ENCODE results near the gene EIF3I.
"Not testable (repeated sequence)": the region's sequence is repeated elsewhere in the genome, so short reads cannot be mapped to it uniquely, and the experiment has no call there.

EIF3I gene

DNA sequence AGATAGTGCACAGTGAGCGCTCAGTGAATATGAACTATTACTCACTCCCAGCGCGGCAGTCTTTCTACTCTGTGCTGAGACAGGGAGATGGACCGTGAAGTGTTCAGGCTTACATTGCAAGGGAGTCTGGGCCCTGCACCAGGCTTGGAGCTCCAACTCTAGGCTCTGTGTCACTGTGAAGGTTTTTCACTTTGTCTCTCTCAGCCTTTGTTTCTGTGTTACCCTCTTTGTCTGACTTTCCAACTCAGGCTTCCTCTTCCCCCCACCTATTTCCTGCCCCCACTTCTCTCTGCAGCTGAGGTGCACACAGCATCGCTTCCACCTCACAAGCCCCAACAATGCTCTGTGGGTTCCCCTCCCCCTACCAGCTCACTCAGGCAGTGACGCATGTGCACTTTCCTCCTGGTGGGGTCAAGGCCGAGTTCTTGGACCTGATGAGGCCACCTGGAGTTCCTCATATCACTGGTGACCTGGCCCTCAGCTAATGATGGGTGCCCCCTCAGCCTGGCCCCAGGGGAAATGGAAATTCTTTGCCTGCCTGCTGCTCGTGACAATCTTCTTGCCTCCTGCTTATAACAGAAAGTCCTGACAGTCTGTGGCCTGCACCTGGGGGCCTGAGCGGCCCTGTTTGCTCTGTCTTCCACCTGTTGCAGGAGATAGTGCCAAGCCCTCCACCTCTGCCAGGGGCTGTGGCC, 27.8 kb downstream of the EIF3I start:
- DNase-seq (ENCODE audit: extremely low spot score): no peak
- TF ChIP-seq LEF1 (IDR thresholded peaks at IDR 0.05; ENCODE audit: borderline replicate concordance): no peak
- ChIA-PET CTCF (no interaction called here), POLR2A (interaction anchor here (1.1 kb wide), 1 partner anchor 34 kb away, joined by 3 read pairs; no protein-coding TSS in a partner anchor)

DNA sequence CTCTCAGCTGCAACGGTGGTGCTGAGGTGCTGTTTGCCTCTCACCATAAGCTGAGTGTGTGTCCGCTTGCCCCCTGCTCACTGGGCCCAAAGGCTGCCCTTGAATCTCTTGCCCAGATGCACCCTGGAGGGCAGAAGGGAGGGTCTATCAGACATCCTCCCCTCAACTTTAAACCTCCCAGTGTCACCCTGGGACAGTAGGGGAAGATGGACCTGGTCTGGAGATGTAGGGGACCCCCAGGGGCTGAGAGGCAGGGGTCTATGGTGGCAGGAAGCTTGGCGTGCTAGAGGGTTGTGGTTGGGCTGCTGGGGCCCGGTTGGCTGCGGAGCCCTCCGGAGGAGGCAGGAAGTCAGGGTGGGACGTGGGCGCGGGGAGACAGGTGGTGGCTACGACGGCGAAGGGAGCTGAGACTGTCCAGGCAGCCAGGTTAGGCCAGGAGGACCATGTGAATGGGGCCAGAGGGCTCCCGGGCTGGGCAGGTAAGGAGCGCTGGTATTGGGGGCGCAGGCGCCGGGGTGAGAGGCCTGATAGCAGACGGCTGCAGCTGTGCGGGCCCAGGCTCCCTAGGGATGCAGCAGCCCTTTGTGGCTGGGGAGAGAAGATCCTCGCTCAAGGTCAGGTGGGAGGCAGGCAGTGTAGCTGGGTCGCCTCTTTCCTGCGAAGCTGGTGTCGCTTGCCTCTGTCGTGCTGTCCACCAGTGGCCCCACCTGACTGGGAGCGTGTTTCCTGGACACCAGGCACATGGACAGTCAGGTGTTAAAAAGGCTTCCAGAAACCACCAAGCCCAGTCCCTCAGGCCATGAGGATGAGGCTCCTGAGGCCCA, 28.9 kb downstream of the EIF3I start, which contains the start of gene LCK:
Gene LCK, plus strand, starts transcription at position 373 of the 824 bp plus-strand sequence. CDS start 23,065 bp downstream, outside the sequence.
- CTCF ChIA-PET: no interaction called here
- no peak for TF ChIP-seq ELF4 (IDR thresholded peaks at IDR 0.05)
- TF ChIP-seq TARDBP (IDR thresholded peaks at IDR 0.05): no peak
- TF ChIP-seq ARNT (IDR thresholded peaks at IDR 0.05): no peak
- TF ChIP-seq CTBP1 (IDR thresholded peaks at IDR 0.05; ENCODE audit: borderline replicate concordance): no peak
- no peak for TF ChIP-seq BHLHE40 (IDR thresholded peaks at IDR 0.05; ENCODE audit: borderline replicate concordance)
- TF ChIP-seq, protein P1, sequence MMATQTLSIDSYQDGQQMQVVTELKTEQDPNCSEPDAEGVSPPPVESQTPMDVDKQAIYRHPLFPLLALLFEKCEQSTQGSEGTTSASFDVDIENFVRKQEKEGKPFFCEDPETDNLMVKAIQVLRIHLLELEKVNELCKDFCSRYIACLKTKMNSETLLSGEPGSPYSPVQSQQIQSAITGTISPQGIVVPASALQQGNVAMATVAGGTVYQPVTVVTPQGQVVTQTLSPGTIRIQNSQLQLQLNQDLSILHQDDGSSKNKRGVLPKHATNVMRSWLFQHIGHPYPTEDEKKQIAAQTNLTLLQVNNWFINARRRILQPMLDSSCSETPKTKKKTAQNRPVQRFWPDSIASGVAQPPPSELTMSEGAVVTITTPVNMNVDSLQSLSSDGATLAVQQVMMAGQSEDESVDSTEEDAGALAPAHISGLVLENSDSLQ (IDR thresholded peaks at IDR 0.05): no peak
- TF ChIP-seq HDGF (IDR thresholded peaks at IDR 0.05; ENCODE audit: borderline replicate concordance): no peak
- no peak for TF ChIP-seq SUZ12 (IDR thresholded peaks at IDR 0.05)
- no peak for TF ChIP-seq NFRKB (IDR thresholded peaks at IDR 0.05)
- no peak for TF ChIP-seq FOXM1 (IDR thresholded peaks at IDR 0.05; ENCODE audit: borderline replicate concordance)
- TF ChIP-seq L3MBTL2 (conservative IDR thresholded peaks at IDR 0.05): no peak
- no peak for TF ChIP-seq ZNF384 (IDR thresholded peaks at IDR 0.05)
- no peak for TF ChIP-seq FOXK2 (IDR thresholded peaks at IDR 0.05)
- TF ChIP-seq SP1 (IDR thresholded peaks at IDR 0.05): no peak
- TF ChIP-seq LEF1 (IDR thresholded peaks at IDR 0.05; ENCODE audit: borderline replicate concordance): no peak
- no peak for TF ChIP-seq FOXA1 (IDR thresholded peaks at IDR 0.05)
- no peak for DNase-seq (ENCODE audit: extremely low spot score)
- POLR2A ChIA-PET: interaction anchor here (1.1 kb wide), 1 partner anchor 35 kb away, joined by 3 read pairs; no protein-coding TSS in a partner anchor

DNA sequence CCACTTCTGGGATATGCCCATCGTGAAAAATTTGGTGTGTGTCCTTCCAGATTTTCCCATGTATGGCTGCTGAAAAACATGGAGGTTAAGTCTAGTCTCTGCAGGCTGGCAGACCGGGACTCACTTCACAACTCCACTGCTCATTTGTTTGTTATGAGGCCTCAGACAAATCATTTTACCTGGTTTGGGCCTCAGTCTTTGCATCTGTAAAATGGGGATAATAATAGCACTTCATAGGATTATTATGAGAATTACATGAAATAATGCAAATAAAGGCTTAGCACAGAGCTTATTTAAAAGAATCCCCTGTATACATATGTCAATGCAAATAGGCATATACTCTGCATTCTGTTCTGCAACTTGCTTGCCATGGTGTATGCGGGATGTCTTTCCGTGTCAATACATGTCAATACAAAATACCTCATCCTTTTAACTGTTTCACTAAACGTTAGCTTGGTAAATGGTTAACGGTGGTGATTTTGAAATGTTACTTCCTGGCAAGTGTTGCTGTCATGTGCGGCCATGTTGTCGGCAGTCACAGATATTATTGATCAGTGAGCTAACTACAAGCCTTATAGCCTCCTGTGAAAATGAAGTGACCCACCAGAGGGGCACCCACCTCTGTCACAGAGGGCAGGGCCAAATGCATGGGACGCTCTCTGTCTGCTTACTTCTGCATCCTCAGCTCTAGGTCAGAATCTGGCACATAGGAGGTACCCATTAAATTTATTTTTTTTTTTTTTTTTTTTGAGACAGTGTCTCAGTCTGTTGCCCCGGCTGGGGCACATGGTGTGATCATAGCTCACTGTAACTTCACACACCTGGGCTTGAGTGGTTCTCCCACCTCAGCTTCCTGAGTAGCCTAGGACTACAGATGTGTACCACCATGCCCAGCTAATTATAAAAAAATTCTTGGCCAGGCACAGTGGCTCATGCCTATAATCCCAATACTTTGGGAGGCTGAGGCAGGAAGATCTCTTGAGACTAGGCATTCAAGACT, 33.2 kb downstream of the EIF3I start:
- POLR2A ChIA-PET: interaction anchor here (1.3 kb wide), 1 partner anchor 36 kb away, joined by 5 read pairs; the partner anchor contains the start of gene HDAC1
- no peak for DNase-seq (ENCODE audit: extremely low spot score)
- no peak for TF ChIP-seq FOXM1 (IDR thresholded peaks at IDR 0.05; ENCODE audit: borderline replicate concordance)
- no peak for TF ChIP-seq NFRKB (IDR thresholded peaks at IDR 0.05)
- no peak for TF ChIP-seq TARDBP (IDR thresholded peaks at IDR 0.05)
- no peak for TF ChIP-seq FOXA1 (IDR thresholded peaks at IDR 0.05)
- TF ChIP-seq FOXK2 (IDR thresholded peaks at IDR 0.05): no peak
- no peak for TF ChIP-seq ZNF384 (IDR thresholded peaks at IDR 0.05)
- no peak for TF ChIP-seq ARNT (IDR thresholded peaks at IDR 0.05)
- no peak for TF ChIP-seq L3MBTL2 (conservative IDR thresholded peaks at IDR 0.05)
- TF ChIP-seq SP1 (IDR thresholded peaks at IDR 0.05): no peak
- no peak for TF ChIP-seq LEF1 (IDR thresholded peaks at IDR 0.05; ENCODE audit: borderline replicate concordance)
- no peak for TF ChIP-seq SUZ12 (IDR thresholded peaks at IDR 0.05)
- TF ChIP-seq ELF4 (IDR thresholded peaks at IDR 0.05): no peak
- TF ChIP-seq HDGF (IDR thresholded peaks at IDR 0.05; ENCODE audit: borderline replicate concordance): no peak
- CTCF ChIA-PET: no interaction called here

DNA sequence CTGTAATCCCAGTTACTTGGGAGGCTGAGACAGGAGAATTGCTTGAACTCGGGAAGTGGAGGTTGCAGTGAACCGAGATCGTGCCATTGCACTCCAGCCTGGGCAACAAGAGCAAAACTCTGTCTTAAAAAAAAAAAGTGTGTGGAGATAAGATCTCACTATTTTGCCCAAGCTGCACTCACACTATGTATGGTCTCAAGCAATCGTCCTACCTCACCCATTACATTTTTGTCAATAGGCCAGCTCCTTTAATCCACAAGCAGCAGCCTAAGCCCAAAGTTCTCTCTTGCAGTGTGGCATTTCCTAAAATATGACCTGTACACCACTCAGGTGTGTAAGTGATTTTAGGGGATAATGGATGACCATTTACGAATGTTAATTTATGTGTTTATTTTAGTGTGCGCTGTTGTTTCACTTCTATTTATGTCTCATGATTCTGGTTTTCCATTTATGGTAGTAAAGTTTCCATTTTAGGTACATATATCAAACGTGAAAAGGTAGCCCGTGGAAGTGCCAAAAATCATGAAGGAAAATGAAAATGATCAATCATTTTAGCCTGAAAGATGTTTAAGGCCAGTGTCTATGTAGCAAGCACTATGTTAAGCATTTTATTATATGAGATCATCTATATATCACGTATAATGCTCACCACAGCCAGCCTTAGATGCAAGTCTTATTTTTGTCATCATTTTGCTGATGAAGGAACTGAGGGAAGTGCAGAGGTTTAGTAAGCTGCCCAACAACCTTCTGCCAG, 34.4 kb downstream of the EIF3I start:
- POLR2A ChIA-PET: interaction anchor here (1.3 kb wide), 1 partner anchor 34 kb away, joined by 5 read pairs; the partner anchor contains the start of gene HDAC1
- TF ChIP-seq BHLHE40 (IDR thresholded peaks at IDR 0.05; ENCODE audit: borderline replicate concordance) (no peak), NFRKB (IDR thresholded peaks at IDR 0.05) (no peak), TARDBP (IDR thresholded peaks at IDR 0.05) (no peak), ZNF384 (IDR thresholded peaks at IDR 0.05) (no peak), HDGF (IDR thresholded peaks at IDR 0.05; ENCODE audit: borderline replicate concordance) (no peak), CTBP1 (IDR thresholded peaks at IDR 0.05; ENCODE audit: borderline replicate concordance) (no peak), SUZ12 (IDR thresholded peaks at IDR 0.05) (no peak), SP1 (IDR thresholded peaks at IDR 0.05) (no peak), FOXA1 (IDR thresholded peaks at IDR 0.05) (no peak), ELF4 (IDR thresholded peaks at IDR 0.05) (no peak)
- CTCF ChIA-PET: interaction anchor here (1.0 kb wide), 1 partner anchor 24 kb away, joined by 4 read pairs; no protein-coding TSS in a partner anchor
- DNase-seq (ENCODE audit: extremely low spot score): no peak

DNA sequence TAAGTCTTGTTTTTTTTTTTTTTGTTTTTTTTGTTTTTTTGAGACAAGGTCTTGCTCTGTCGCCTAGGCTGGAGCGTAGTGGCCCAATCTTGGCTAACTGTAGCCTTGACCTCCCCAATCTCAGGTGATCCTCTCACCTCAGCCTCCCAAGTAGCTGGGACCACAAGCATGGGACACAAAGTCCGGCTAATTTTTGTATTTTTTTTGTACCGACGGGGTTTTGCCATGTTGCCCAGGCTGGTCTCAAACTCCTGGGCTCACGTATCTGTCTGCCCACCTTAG, 35.0 kb downstream of the EIF3I start:
- DNase-seq (ENCODE audit: extremely low spot score): no peak
- ChIA-PET CTCF (interaction anchor here (1.0 kb wide), 1 partner anchor 24 kb away, joined by 4 read pairs; no protein-coding TSS in a partner anchor), POLR2A (no interaction called here)
- no peak for TF ChIP-seq FOXK2 (IDR thresholded peaks at IDR 0.05)
- TF ChIP-seq ARNT (IDR thresholded peaks at IDR 0.05): no peak
- no peak for TF ChIP-seq LEF1 (IDR thresholded peaks at IDR 0.05; ENCODE audit: borderline replicate concordance)
- TF ChIP-seq CTBP1 (IDR thresholded peaks at IDR 0.05; ENCODE audit: borderline replicate concordance): no peak
- no peak for TF ChIP-seq NFRKB (IDR thresholded peaks at IDR 0.05)
- no peak for TF ChIP-seq FOXA1 (IDR thresholded peaks at IDR 0.05)
- TF ChIP-seq, protein P1 (IDR thresholded peaks at IDR 0.05): no peak
- TF ChIP-seq HDGF (IDR thresholded peaks at IDR 0.05; ENCODE audit: borderline replicate concordance): no peak
- no peak for TF ChIP-seq L3MBTL2 (conservative IDR thresholded peaks at IDR 0.05)
- TF ChIP-seq ELF4 (IDR thresholded peaks at IDR 0.05): no peak
- TF ChIP-seq TARDBP (IDR thresholded peaks at IDR 0.05): no peak
- no peak for TF ChIP-seq SP1 (IDR thresholded peaks at IDR 0.05)
- TF ChIP-seq BHLHE40 (IDR thresholded peaks at IDR 0.05; ENCODE audit: borderline replicate concordance): no peak
- no peak for TF ChIP-seq ZNF384 (IDR thresholded peaks at IDR 0.05)
- no peak for TF ChIP-seq FOXM1 (IDR thresholded peaks at IDR 0.05; ENCODE audit: borderline replicate concordance)

DNA sequence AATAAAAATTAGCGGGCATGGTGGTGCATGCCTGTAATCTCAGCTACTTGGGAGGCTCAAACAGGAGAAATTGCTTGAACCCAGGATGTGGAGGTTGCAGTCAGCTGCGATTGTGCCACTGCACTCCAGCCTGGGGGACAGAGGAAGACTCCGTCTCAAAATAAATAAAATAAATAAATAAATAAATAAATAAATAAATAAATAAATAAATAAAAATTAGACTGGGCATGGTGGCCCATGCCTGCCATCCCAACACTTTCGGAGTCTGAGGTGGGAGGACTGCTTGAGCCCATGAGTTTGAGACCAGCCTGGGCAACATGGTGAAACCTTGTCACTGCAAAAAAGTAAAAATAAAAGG, 41.0 kb downstream of the EIF3I start:
- DNase-seq (ENCODE audit: extremely low spot score); CTCF ChIA-PET; POLR2A ChIA-PET: not testable (repeated sequence)
